ENCODE results near the gene MAST2.

- TF ChIP-seq CTCF (IDR thresholded peaks at IDR 0.05): no peak
- TF ChIP-seq POLR2AphosphoS5 (IDR thresholded peaks at IDR 0.05; ENCODE audit: low read depth, low read length): no peak
Measured at GRCh38 chr1:46084553-46085451, 281.4 kb downstream of the MAST2 start.
